GM12891 (cell line): ENCODE results near the gene USP10.

Experiments used
- POLR2A ChIP-seq: IDR thresholded peaks from 2 replicates; pipeline ENCODE4 v1.6.1; 2011; ENCODE audit warnings: low read depth, low read length, control low read depth
- POLR2AphosphoS5 ChIP-seq: IDR thresholded peaks from 2 replicates; pipeline ENCODE4 v1.6.1; 2011; ENCODE audit warnings: low read depth, low read length, control low read depth

- TF ChIP-seq POLR2AphosphoS5 = no peak
- no peak for TF ChIP-seq POLR2A
These were observed 43.2 kb upstream of the USP10 start for GRCh38 chr16:84656649-84657048.
